GM06990 (cell line): ENCODE results near the gene ASIC3.

Experiments used
- DNase-seq: peaks from one replicate; pipeline ENCODE4 v3.0.0-alpha.2; 2011; ENCODE audit not compliant: insufficient read length; ENCODE audit errors: extremely low read depth
- H3K27me3 ChIP-seq: replicated peaks from 2 replicates; pipeline ENCODE4 v1.6.0; 2011; ENCODE audit warnings: low read length; ENCODE audit not compliant: control insufficient read depth, insufficient read depth
- H3K36me3 ChIP-seq: 2 replicates; pipeline ENCODE4 v1.5.1; 2011; ENCODE audit warnings: low read length; ENCODE audit not compliant: control insufficient read depth, insufficient read depth
- H3K4me3 ChIP-seq: replicated peaks from 2 replicates; pipeline ENCODE4 v1.5.1; 2011; ENCODE audit warnings: low read depth, mild to moderate bottlenecking, control low read depth, low read length
- CTCF ChIP-seq: IDR thresholded peaks from 2 replicates; pipeline ENCODE4 v1.5.1; 2011; ENCODE audit warnings: low read length, control low read depth, mild to moderate bottlenecking, inconsistent platforms; ENCODE audit not compliant: insufficient read depth, poor library complexity, severe bottlenecking

ASIC3 gene

GRCh38 chr7:151053751-151054150 is 5.4 kb downstream of the ASIC3 start:
- H3K27me3 ChIP-seq = no peaks in the 10 kb centered on the region
- no peak for DNase-seq
- H3K36me3 ChIP-seq = peaks cover 3% of the 10 kb centered on the region
- no peak for TF ChIP-seq CTCF
- H3K4me3 ChIP-seq = no peak overlapping the region

GRCh38 chr7:151056283-151056665 is 7.9 kb downstream of the ASIC3 start:
- H3K27me3 ChIP-seq = no peaks in the 10 kb centered on the region
- peaks cover 3% of the 10 kb centered on the region for H3K36me3 ChIP-seq
- TF ChIP-seq CTCF = no peak
- H3K4me3 ChIP-seq = no peak overlapping the region
- DNase-seq = no peak

- no peak for DNase-seq
- H3K36me3 ChIP-seq = peaks cover 5% of the 10 kb centered on the region
- TF ChIP-seq CTCF = no peak
- no peaks in the 10 kb centered on the region for H3K27me3 ChIP-seq
- H3K4me3 ChIP-seq = peak overlapping the region; percentile 75
Measured at GRCh38 chr7:151056666-151057505, 8.6 kb downstream of the ASIC3 start.

GRCh38 chr7:151057506-151057988 is 9.2 kb downstream of the ASIC3 start, which contains the start of gene CDK5:
TSS of gene CDK5 (minus strand) at chr7:151057897. CDS start at chr7:151057848, 49 bp downstream.
- DNase-seq = no peak

GRCh38 chr7:151057989-151058780 is 9.9 kb downstream of the ASIC3 start:
- Histone ChIP-seq H3K27me3 (no peaks in the 10 kb centered on the region), H3K36me3 (peaks cover 5% of the 10 kb centered on the region), H3K4me3 (peak overlapping the region; percentile 75)
- peak; percentile 97 for DNase-seq
- TF ChIP-seq CTCF = no peak

More at GRCh38 chr7:151057506-151057988, 9.2 kb downstream of the ASIC3 start, which contains the start of gene CDK5:
- Histone ChIP-seq H3K4me3 (peak within 1 kb of the TSS; percentile 75), H3K36me3 (peaks cover 5% of the 10 kb centered on the region), H3K27me3 (no peaks in the 10 kb centered on the region)
- TF ChIP-seq CTCF = no peak
